Mesenteric fat pad (tissue), 1 donor: ENCODE results near the gene CYP2R1. TPM values are rescaled to one million over a fixed set of nuclear protein-coding genes. Genes with fewer than 3 reads are reported as not detected.

ENCODE experiments used
- total RNA-seq: library from RNA; stranded (reverse); fragmentation: NEBNext Ultra II Directional; extraction: Animal tissue kit (Norgen Biotek cat#: 25700); gene quantifications from one replicate; pipeline ENCODE4 v1.2.1, GENCODE V29; 2021
- donor health status: DM: yes; HTN: yes; CAD: no.

CYP2R1 gene
- total RNA-seq, 1 donor from 2014 or later: 6.3 TPM

Other genes with a start within 250 kb of the CYP2R1 start
- gene PDE3B, start 248.4 kb downstream of the CYP2R1 start, total RNA-seq: 71.5 TPM
- not detected for gene CALCA, start 80.1 kb upstream of the CYP2R1 start, total RNA-seq
- gene CALCB, start 181.4 kb upstream of the CYP2R1 start, total RNA-seq: 0.29 TPM
- gene INSC, start 222.7 kb upstream of the CYP2R1 start, total RNA-seq: not detected